ENCODE results near the gene GRK2.

- no peak for TF ChIP-seq EZH2 (IDR thresholded peaks at IDR 0.05; ENCODE audit: borderline replicate concordance, insufficient read depth, low read depth, low read length, poor library complexity, severe bottlenecking)
- TF ChIP-seq, protein P1, sequence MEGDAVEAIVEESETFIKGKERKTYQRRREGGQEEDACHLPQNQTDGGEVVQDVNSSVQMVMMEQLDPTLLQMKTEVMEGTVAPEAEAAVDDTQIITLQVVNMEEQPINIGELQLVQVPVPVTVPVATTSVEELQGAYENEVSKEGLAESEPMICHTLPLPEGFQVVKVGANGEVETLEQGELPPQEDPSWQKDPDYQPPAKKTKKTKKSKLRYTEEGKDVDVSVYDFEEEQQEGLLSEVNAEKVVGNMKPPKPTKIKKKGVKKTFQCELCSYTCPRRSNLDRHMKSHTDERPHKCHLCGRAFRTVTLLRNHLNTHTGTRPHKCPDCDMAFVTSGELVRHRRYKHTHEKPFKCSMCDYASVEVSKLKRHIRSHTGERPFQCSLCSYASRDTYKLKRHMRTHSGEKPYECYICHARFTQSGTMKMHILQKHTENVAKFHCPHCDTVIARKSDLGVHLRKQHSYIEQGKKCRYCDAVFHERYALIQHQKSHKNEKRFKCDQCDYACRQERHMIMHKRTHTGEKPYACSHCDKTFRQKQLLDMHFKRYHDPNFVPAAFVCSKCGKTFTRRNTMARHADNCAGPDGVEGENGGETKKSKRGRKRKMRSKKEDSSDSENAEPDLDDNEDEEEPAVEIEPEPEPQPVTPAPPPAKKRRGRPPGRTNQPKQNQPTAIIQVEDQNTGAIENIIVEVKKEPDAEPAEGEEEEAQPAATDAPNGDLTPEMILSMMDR (IDR thresholded peaks at IDR 0.05): no peak
Measured at GRCh38 chr11:67255353-67255752, 10.9 kb upstream of the GRK2 start.

Data from B cell (primary cell).